Lower leg skin (tissue), 4 donors: ENCODE results near the gene RBFOX2. TPM values are rescaled to one million over a fixed set of nuclear protein-coding genes. Genes with fewer than 3 reads are reported as not detected.

Experiments used
- DNase-seq, 2 donors: peaks; one replicate each; pipeline ENCODE4 v3.0.0-alpha.2; 2019; ENCODE audit warnings: low spot score in 2 of 2
- H3K4me3 ChIP-seq: fragments of 200-600 bp; sonication (generic); 2 replicates; pipeline ENCODE4 v1.5.1; 2017; ENCODE audit warnings: mild to moderate bottlenecking, low read depth; ENCODE audit not compliant: poor library complexity, severe bottlenecking
- POLR2A ChIP-seq, 2 donors: fragments of 450-650 bp; IDR thresholded peaks; one replicate each; pipeline ENCODE4 v1.6.1; 2016 to 2017; ENCODE audit warnings: antibody characterized with exemption in 2 of 2, mild to moderate bottlenecking in 1 of 2, moderate library complexity in 1 of 2
- WGBS, 2 donors: methylation state at CpG; one replicate each; pipeline ENCODE4 v1.1.5; 2018; 5-methylcytosine and 5-hydroxymethylcytosine counted together
- intact Hi-C: fragments of 100-400 bp; cut with DNase I; formaldehyde crosslinking; loops from one replicate; pipeline ENCODE4 v1.15.0; 2023; ENCODE audit warnings: low total_unique reads
- total RNA-seq, 4 donors: library from RNA; depleted of rRNA; stranded (reverse); fragments of >200 nt; gene quantifications; one replicate each; pipeline ENCODE4 v1.1.0, GENCODE V29; 2016
- TF ChIP-seq, protein P1 (sequence below), 3 donors: fragments of 450-650 bp; IDR thresholded peaks; one replicate each; pipeline ENCODE4 v1.5.1; 2016; ENCODE audit warnings: antibody characterized with exemption in 3 of 3, mild to moderate bottlenecking in 3 of 3, moderate library complexity in 2 of 3

The RBFOX2 gene
- total RNA-seq, 4 donors from 2014 or later, result 40.9 to 56.5 (median 51.1) TPM

DNA sequence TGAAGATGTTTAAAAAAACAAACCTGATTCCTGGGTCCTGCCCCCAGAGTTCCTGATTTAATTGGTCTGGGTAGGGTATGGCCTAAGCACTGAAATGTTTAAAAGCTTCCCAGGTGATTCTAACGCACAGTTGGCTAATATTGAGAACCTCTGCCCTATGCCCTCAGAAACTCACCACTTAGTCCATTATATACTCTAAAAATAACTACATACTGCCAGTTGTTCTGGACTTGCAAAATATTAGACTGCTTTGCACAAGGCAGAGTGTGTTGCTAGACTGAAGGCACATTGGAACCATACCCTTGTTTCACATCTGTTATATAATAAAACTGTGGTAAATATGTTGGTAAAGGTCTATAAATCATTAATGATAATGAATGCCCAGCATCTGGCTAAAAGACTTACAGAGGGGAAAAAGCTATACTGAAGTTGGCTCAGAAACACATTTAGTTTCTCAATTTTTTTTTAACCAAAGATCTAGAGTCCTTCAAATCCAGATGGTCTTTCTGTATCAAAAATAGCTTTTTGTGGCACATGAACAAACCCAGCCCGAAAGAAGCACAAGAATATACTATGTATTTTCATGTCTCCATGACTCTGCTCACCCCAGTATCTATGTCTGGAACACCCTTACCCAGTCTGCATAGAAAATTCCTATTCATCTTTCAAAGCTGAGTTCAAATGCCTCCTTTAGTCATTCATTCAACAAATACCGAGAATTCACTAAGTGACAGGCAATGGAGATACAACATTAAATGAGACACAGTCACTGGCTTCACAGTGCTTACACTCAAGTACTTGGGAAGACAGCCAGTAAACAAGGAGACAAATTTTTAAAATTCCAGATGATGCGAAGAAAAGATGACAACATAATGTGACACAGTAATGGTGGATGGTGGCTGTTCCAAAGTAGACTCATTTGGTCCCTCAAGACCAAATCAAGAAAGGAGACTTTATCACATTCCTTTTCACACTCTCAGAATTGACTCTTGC is 44.1 kb downstream of the RBFOX2 start:
- no peak for DNase-seq
- H3K4me3 ChIP-seq, result no peak overlapping the region
- TF ChIP-seq POLR2A (IDR thresholded peaks at IDR 0.05), result no peak
- TF ChIP-seq, protein P1, sequence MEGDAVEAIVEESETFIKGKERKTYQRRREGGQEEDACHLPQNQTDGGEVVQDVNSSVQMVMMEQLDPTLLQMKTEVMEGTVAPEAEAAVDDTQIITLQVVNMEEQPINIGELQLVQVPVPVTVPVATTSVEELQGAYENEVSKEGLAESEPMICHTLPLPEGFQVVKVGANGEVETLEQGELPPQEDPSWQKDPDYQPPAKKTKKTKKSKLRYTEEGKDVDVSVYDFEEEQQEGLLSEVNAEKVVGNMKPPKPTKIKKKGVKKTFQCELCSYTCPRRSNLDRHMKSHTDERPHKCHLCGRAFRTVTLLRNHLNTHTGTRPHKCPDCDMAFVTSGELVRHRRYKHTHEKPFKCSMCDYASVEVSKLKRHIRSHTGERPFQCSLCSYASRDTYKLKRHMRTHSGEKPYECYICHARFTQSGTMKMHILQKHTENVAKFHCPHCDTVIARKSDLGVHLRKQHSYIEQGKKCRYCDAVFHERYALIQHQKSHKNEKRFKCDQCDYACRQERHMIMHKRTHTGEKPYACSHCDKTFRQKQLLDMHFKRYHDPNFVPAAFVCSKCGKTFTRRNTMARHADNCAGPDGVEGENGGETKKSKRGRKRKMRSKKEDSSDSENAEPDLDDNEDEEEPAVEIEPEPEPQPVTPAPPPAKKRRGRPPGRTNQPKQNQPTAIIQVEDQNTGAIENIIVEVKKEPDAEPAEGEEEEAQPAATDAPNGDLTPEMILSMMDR (IDR thresholded peaks at IDR 0.05), result no peak
- 80 to 85% methylated on average over 4 of the region's 4 CpGs for WGBS, 2 donors
- intact Hi-C loops, result no loop called here

- intact Hi-C loops, result no loop called here
- WGBS, 2 donors, result 83 to 97% methylated on average over 1 of the region's 1 CpG
- DNase-seq, result no peak
- TF ChIP-seq, protein P1 (IDR thresholded peaks at IDR 0.05), result no peak
- TF ChIP-seq POLR2A (IDR thresholded peaks at IDR 0.05), result no peak
- H3K4me3 ChIP-seq, result no peak overlapping the region
These were observed 46.7 kb downstream of the RBFOX2 start for GRCh38 chr22:35981900-35982299.

GRCh38 chr22:35978889-35979288 is 49.7 kb downstream of the RBFOX2 start:
- intact Hi-C loops, result no loop called here
- DNase-seq, result no peak
- no peak for TF ChIP-seq POLR2A (IDR thresholded peaks at IDR 0.05)
- TF ChIP-seq, protein P1 (IDR thresholded peaks at IDR 0.05), result no peak
- WGBS, 2 donors, result 82% methylated on average over 5 of the region's 5 CpGs
- H3K4me3 ChIP-seq, result no peak overlapping the region

DNA sequence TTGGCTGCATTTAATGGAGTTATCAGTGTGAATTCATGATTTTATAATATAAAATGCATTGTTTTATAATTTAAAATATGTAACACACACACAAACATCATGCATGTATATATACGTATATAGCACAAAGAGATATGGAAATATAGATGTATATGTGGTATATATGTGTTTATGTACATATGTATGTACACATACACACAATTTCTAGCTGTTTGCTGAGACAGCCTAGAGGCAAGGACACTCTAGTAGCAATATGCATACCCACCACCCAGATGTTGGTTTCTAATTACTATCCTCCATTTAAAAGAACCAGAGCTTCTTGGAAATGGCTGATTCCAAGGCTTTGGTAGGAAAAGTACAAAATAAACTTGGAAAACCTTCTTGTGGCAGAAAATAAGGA is 50.4 kb downstream of the RBFOX2 start:
- DNase-seq, result no peak
- intact Hi-C loops, result no loop called here
- 96 to 97% methylated on average over 1 of the region's 1 CpG for WGBS, 2 donors
- TF ChIP-seq, protein P1 (IDR thresholded peaks at IDR 0.05), result no peak
- TF ChIP-seq POLR2A (IDR thresholded peaks at IDR 0.05), result no peak
- H3K4me3 ChIP-seq, result no peak overlapping the region

GRCh38 chr22:35977136-35977535 is 51.5 kb downstream of the RBFOX2 start:
- no peak overlapping the region for H3K4me3 ChIP-seq
- WGBS, 2 donors, result 77 to 78% methylated on average over 2 of the region's 2 CpGs
- no peak for DNase-seq
- intact Hi-C loops, result no loop called here
- no peak for TF ChIP-seq POLR2A (IDR thresholded peaks at IDR 0.05)
- TF ChIP-seq, protein P1 (IDR thresholded peaks at IDR 0.05), result no peak
